Pancreas (tissue), 10 donors: Measurements from ENCODE around the gene PALLD. TPM values are rescaled to one million over a fixed set of nuclear protein-coding genes. Genes with fewer than 3 reads are reported as not detected.
"Not testable (repeated sequence)": the region's sequence is repeated elsewhere in the genome, so short reads cannot be mapped to it uniquely, and the experiment has no call there.

Experiments
- ATAC-seq, 4 donors: fragments of 200-7000 bp; cut with Tn5 transposase; one replicate each; pipeline versions ENCODE4 v1.8.0 to v1.9.1; 2020; ENCODE audit warnings: mild to moderate bottlenecking in 4 of 4, moderate library complexity in 4 of 4
- DNase-seq, 6 donors: peaks; one replicate each; pipeline ENCODE4 v3.0.0-alpha.2; 2020
- FAIRE-seq: peaks from 2 replicates; lab custom pipeline; 2012; peaks lifted over from hg19 to GRCh38; lab: Jason Lieb, UNC
- H3K27ac ChIP-seq, 4 donors: fragments of 200-600 bp; sonication (generic); 1 replicate in 3 of 4; 2 replicates in 1 of 4; pipeline versions ENCODE4 v1.5.0 to v1.8.0; 2020
- H3K27me3 ChIP-seq, 4 donors: fragments of 200-600 bp; one replicate each; pipeline ENCODE4 v1.8.0; 2021
- H3K36me3 ChIP-seq, 3 donors: fragments of 200-600 bp; sonication (generic) in 1 of 3; one replicate each; pipeline versions ENCODE4 v1.5.0 to v1.8.0; 2020 to 2021
- H3K4me1 ChIP-seq, 3 donors: fragments of 200-600 bp; one replicate each; pipeline ENCODE4 v1.8.0; 2021
- H3K4me3 ChIP-seq, 4 donors: fragments of 200-600 bp; sonication (generic) in 2 of 4; one replicate each; pipeline versions ENCODE4 v1.5.0 to v1.8.0; 2020 to 2021
- H3K9me3 ChIP-seq, 4 donors: fragments of 200-600 bp; one replicate each; pipeline ENCODE4 v1.8.0; 2021
- WGBS, 2 donors: extraction: QIAGEN DNeasy Blood & Tissue Kit; methylation state at CpG; one replicate each; pipeline ENCODE4 v1.1.7; 2013; 5-methylcytosine and 5-hydroxymethylcytosine counted together
- intact Hi-C, 3 donors: fragments of 100-400 bp; cut with DNase I; formaldehyde crosslinking; loops; one replicate each; pipeline versions ENCODE4 v1.11.1 to v1.14.2; 2022
- polyA plus RNA-seq, 2 donors: library from polyadenylated mRNA; stranded (reverse); fragments of 200-250 nt; gene quantifications; one replicate each; pipeline ENCODE4 v1.2.3, GENCODE V29; 2013
- total RNA-seq, 6 donors: library from RNA; stranded (reverse); fragmentation: NEBNext Ultra II Directional in 4 of 6; extraction: Animal tissue kit (Norgen Biotek cat#: 25700) in 4 of 6; gene quantifications; one replicate each; pipeline versions ENCODE4 v1.2.1 to v1.2.4, GENCODE V29; 2021 to 2023
- TF ChIP-seq, protein P1 (sequence below), 4 donors: fragments of 200-600 bp; sonication (generic) in 3 of 4; IDR thresholded peaks; one replicate each; pipeline versions ENCODE4 v1.5.0 to v1.8.0; 2021; ENCODE audit warnings: antibody characterized with exemption in 4 of 4
- donor health status: healthy with polysubstance abuse.
- donor health status: DM: no; HTN: no; CAD: no; lungs with moderate emphysema.
- donor health status: DM: no; HTN: no; CAD: no.
- donor health status: control.
- donor health status: control.
- donor health status: Bipolar disorder and iron deficiency.
- donor health status: DM: yes; HTN: yes; CAD: no.
- donor health status: DM: no; HTN: no; CAD: no.
- donor health status: DM: no; HTN: no; CAD: no.
- donor health status: DM: yes; HTN: yes; CAD: no.

The PALLD gene
- total and polyA plus RNA-seq, 8 donors, result 4.4 to 44.2 (median 14.1) TPM

DNA sequence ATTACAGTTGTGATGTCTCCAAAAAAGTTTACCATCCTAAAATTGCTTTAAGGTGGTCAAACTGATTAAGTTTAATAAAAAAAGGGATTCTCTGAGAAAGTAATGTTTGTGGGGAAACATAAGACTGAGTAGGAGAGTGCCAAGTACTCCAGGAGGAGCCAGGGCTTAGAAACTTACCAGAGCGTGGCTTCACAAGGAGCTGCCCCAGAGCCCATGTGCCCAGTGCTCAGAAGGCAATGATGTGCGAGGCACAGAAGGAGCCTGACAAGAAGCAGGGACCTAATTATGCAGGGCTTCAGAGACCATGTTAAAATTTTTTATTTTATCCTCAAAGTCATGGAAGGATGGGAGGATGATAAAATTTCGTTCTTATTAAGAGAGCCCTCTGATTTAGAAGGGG is 204.2 kb downstream of the PALLD start:
- Histone ChIP-seq H3K9me3 (no peaks in the 10 kb centered on the region), H3K4me1 (no peaks in the 10 kb centered on the region), H3K36me3 (no peaks in the 10 kb centered on the region), H3K27me3 (no peaks in the 10 kb centered on the region), H3K4me3 (no peak overlapping the region), H3K27ac (no peak overlapping the region)
- DNase-seq, result no peak
- no peak for FAIRE-seq
- TF ChIP-seq, protein P1, sequence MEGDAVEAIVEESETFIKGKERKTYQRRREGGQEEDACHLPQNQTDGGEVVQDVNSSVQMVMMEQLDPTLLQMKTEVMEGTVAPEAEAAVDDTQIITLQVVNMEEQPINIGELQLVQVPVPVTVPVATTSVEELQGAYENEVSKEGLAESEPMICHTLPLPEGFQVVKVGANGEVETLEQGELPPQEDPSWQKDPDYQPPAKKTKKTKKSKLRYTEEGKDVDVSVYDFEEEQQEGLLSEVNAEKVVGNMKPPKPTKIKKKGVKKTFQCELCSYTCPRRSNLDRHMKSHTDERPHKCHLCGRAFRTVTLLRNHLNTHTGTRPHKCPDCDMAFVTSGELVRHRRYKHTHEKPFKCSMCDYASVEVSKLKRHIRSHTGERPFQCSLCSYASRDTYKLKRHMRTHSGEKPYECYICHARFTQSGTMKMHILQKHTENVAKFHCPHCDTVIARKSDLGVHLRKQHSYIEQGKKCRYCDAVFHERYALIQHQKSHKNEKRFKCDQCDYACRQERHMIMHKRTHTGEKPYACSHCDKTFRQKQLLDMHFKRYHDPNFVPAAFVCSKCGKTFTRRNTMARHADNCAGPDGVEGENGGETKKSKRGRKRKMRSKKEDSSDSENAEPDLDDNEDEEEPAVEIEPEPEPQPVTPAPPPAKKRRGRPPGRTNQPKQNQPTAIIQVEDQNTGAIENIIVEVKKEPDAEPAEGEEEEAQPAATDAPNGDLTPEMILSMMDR (IDR thresholded peaks at IDR 0.05), result no peak
- intact Hi-C loops, result no loop called here
- 79 to 92% methylated on average over 3 of the region's 3 CpGs for WGBS, 2 donors
- ATAC-seq, result no peak

DNA sequence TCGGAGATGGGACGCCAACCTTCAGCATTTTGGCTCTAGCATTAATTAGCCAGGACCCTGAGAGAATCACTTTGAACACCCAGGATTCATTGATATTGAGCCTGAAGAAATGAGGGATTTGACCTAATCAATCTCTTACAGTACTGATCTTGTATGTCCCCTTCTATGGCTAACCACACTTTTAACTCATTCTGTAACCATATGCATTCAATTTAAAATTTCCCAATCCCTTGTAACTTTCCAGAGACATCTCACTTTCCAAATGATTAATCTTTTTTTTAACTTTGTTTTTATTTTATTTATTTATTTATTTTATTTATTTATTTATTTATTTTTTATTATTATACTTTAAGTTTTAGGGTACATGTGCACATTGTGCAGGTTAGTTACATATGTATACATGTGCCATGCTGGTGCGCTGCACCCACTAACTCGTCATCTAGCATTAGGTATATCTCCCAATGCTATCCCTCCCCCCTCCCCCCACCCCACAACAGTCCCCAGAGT is 205.8 kb downstream of the PALLD start:
- H3K36me3 ChIP-seq, H3K9me3 ChIP-seq, H3K27me3 ChIP-seq, FAIRE-seq, H3K27ac ChIP-seq, ATAC-seq, H3K4me1 ChIP-seq, H3K4me3 ChIP-seq, intact Hi-C loops, DNase-seq: not testable (repeated sequence)
- 97 to 100% methylated on average over 2 of the region's 4 CpGs for WGBS, 2 donors

DNA sequence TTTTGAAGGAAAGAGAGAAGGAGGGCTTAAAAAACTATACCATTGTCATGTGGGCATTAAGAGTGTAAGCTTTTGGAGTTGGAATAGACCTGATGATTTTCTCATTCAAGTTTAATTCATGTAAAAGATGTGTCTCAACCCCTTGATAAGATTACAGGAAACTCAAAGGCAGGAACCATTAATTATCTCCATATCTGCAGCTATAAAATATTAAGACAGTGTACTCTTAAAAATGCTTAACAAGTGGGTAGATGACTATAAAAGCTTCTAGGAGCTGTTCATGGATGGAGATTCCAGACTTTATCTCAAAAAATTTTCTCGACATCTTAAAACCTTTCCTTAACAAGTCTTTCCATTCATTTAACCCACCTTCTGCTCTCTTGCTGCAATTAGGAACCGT is 208.3 kb downstream of the PALLD start:
- FAIRE-seq (no peak), DNase-seq (no peak), ATAC-seq (no peak)
- Histone ChIP-seq H3K36me3 (no peaks in the 10 kb centered on the region), H3K4me1 (peaks cover 0 to under 1% (median 0%) of the 10 kb centered on the region in 3 donors), H3K27ac (no peak overlapping the region), H3K9me3 (no peaks in the 10 kb centered on the region), H3K27me3 (no peaks in the 10 kb centered on the region), H3K4me3 (no peak overlapping the region)
- WGBS, 2 donors, result 61 to 72% methylated on average over 2 of the region's 2 CpGs
- TF ChIP-seq, protein P1 (IDR thresholded peaks at IDR 0.05), result no peak
- intact Hi-C loops, result no loop called here

DNA sequence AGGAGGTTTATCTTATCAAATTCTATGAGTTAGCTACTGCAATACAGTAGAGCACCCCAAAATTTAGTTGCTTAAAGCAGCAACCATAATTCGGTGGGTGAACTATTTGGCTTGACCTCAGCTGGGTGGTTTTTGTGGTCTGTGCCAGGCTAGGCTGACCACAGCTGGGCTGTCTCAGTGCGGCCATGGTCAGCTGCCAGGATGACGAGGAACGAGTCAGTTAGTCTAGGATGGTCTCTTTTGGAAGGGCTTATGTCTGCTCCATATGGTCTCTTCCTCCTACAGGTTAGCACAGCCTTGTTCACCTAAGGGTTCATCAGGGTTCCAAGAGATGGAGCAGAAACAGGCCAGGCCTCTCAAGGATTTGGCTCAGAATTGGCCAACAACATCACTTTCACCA is 210.4 kb downstream of the PALLD start:
- Histone ChIP-seq H3K27me3 (no peaks in the 10 kb centered on the region), H3K27ac (no peak overlapping the region), H3K9me3 (no peaks in the 10 kb centered on the region), H3K4me1 (peaks cover 0 to 4% (median 0%) of the 10 kb centered on the region in 3 donors), H3K36me3 (no peaks in the 10 kb centered on the region), H3K4me3 (no peak overlapping the region)
- DNase-seq, result no peak
- intact Hi-C loops, result no loop called here
- ATAC-seq, result no peak
- TF ChIP-seq, protein P1 (IDR thresholded peaks at IDR 0.05), result no peak
- whole genome bisulfite sequencing, 2 donors, result 75 to 84% methylated on average over 4 of the region's 4 CpGs
- FAIRE-seq, result no peak

DNA sequence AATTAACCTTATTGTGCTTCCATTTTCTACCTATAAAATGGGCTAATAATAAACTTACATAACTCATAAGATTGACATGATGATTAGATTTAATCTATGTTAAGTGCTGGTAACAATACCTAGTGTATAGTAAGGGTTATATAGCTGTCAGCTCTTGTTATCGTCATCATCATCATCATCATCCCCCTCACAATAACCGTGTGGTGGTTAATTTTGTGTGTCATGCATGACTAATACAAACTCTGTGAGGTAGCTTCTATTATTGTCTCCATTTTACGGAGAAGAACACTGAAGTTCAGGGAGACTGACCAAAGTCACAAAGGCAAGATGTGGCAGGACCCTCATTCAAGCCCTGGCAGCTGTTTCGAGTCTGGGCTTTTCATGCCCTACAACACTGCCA is 211.3 kb downstream of the PALLD start:
- no peak overlapping the region for H3K27ac ChIP-seq
- no peaks in the 10 kb centered on the region for H3K9me3 ChIP-seq
- H3K27me3 ChIP-seq, result no peaks in the 10 kb centered on the region
- FAIRE-seq (no peak), DNase-seq (no peak), ATAC-seq (no peak)
- TF ChIP-seq, protein P1 (IDR thresholded peaks at IDR 0.05), result no peak
- intact Hi-C loops, result no loop called here
- peaks cover 0 to 4% (median 0%) of the 10 kb centered on the region in 3 donors for H3K4me1 ChIP-seq
- no peaks in the 10 kb centered on the region for H3K36me3 ChIP-seq
- WGBS, 2 donors, result 65 to 87% methylated on average over 4 of the region's 4 CpGs
- no peak overlapping the region for H3K4me3 ChIP-seq
